HT1080 (cell line): ENCODE measurements around the gene RANBP6. TPM values are rescaled to one million over a fixed set of nuclear protein-coding genes. Genes with fewer than 3 reads are reported as not detected.
A peak's percentile ranks its signal among the peaks of the same experiment; 100 is the strongest.

Source experiments
- DNase-seq: peaks from one replicate; pipeline ENCODE4 v3.0.0-alpha.2; 2015; ENCODE audit warnings: low read depth
- small RNA-seq: library from RNA; depleted of rRNA; stranded (forward); fragments of <200 nt; gene quantifications from one replicate; pipeline ENCODE3, GENCODE V24; 2014
- total RNA-seq: library from RNA; depleted of rRNA; stranded (reverse); fragments of >200 nt; shearing (Covaris generic); gene quantifications from 2 replicates; pipeline ENCODE4 v1.2.3, GENCODE V29; 2014; rRNA removed

RANBP6 gene
- total RNA-seq, 1 experiment from 2014 or later, result 31.6 TPM

GRCh38 chr9:6007770-6008168, 7.7 kb downstream of the RANBP6 start:
- DNase-seq, result peak; percentile 40

- no peak for DNase-seq
These were observed 8.2 kb downstream of the RANBP6 start for GRCh38 chr9:6007058-6007769.

GRCh38 chr9:6006749-6007057, 8.7 kb downstream of the RANBP6 start:
- peak; percentile 93 for DNase-seq

GRCh38 chr9:6000955-6001354, 14.5 kb downstream of the RANBP6 start:
- no peak for DNase-seq

GRCh38 chr9:5999443-6000101, 15.9 kb downstream of the RANBP6 start:
- no peak for DNase-seq

- no peak for DNase-seq
These were observed 20.9 kb downstream of the RANBP6 start for GRCh38 chr9:5994493-5994892.

- DNase-seq, result no peak
These were observed 27.2 kb downstream of the RANBP6 start for GRCh38 chr9:5988265-5988664.

- no peak for DNase-seq
These were observed 32.4 kb downstream of the RANBP6 start for GRCh38 chr9:5983042-5983441.

GRCh38 chr9:5982317-5982716, 33.1 kb downstream of the RANBP6 start:
- no peak for DNase-seq

- no peak for DNase-seq
These were observed 36.9 kb downstream of the RANBP6 start for GRCh38 chr9:5978523-5978922.

- no peak for DNase-seq
These were observed 38.6 kb downstream of the RANBP6 start for GRCh38 chr9:5976674-5977397.

GRCh38 chr9:5971740-5972139, 43.7 kb downstream of the RANBP6 start:
- DNase-seq, result peak; percentile 44

Small RNA genes lying within 50 kb of the gene (small RNA-seq; reads per million reads assigned to genes)
- gene MIR4665, result not detected

Other genes with a start within 250 kb of the RANBP6 start
- 11.4 and 12.7 TPM in 2 replicates for gene ERMP1, start 182.5 kb downstream of the RANBP6 start, total RNA-seq
- gene MLANA, start 124.7 kb downstream of the RANBP6 start, total RNA-seq, result 0.11 TPM in 1 of 2 replicates, not detected in the other
- not detected in 2 replicates for gene IL33, start 200.2 kb upstream of the RANBP6 start, total RNA-seq